SK-N-SH treated with all-trans-retinoic acid at 6 μM for 48 hours (cell line): Measurements from ENCODE around the gene RPL7L1.
"Not testable (repeated sequence)": the region's sequence is repeated elsewhere in the genome, so short reads cannot be mapped to it uniquely, and the experiment has no call there.

ENCODE experiments used
- ATAC-seq: fragments of 200-7000 bp; cut with Tn5 transposase; 3 replicates; pipeline ENCODE4 v1.9.1; 2020; ENCODE audit warnings: mild to moderate bottlenecking, moderate library complexity
- ARNTL ChIP-seq: fragments of 450-650 bp; formaldehyde crosslinking; IDR thresholded peaks from 2 replicates; pipeline ENCODE4 v1.5.0; 2020; ENCODE audit warnings: low read depth, mild to moderate bottlenecking, moderate library complexity, borderline replicate concordance
- CSRNP3 ChIP-seq: fragments of 250-450 bp; sonication (Bioruptor Pico); IDR thresholded peaks from 2 replicates; pipeline ENCODE4 v1.5.1; 2021; ENCODE audit warnings: mild to moderate bottlenecking, moderate library complexity
- ESRRG ChIP-seq: fragments of 250-450 bp; sonication (Bioruptor Pico); IDR thresholded peaks from 2 replicates; pipeline ENCODE4 v1.6.1; 2021; ENCODE audit warnings: mild to moderate bottlenecking
- GLIS3 ChIP-seq: fragments of 250-450 bp; sonication (Bioruptor Pico); IDR thresholded peaks from 2 replicates; pipeline ENCODE4 v1.5.0; 2020; ENCODE audit warnings: mild to moderate bottlenecking, moderate library complexity
- ISL1 ChIP-seq: fragments of 250-450 bp; sonication (Bioruptor Pico); IDR thresholded peaks from 2 replicates; pipeline ENCODE4 v2.1.2; 2022; ENCODE audit warnings: mild to moderate bottlenecking, moderate library complexity
- OSR1 ChIP-seq: fragments of 250-450 bp; sonication (Bioruptor Pico); IDR thresholded peaks from 2 replicates; pipeline ENCODE4 v1.8.0; 2022; ENCODE audit warnings: moderate library complexity, mild to moderate bottlenecking, inconsistent platforms
- PPARA ChIP-seq: fragments of 250-450 bp; sonication (Bioruptor Pico); IDR thresholded peaks from 2 replicates; pipeline ENCODE4 v1.5.0; 2020; ENCODE audit warnings: mild to moderate bottlenecking, borderline replicate concordance
- RARB ChIP-seq: fragments of 250-450 bp; sonication (Bioruptor Pico); IDR thresholded peaks from 2 replicates; pipeline ENCODE4 v1.8.0; 2021; ENCODE audit warnings: mild to moderate bottlenecking, moderate library complexity
- SNAI2 ChIP-seq: fragments of 250-450 bp; sonication (Bioruptor Pico); IDR thresholded peaks from 2 replicates; pipeline ENCODE4 v1.5.0; 2020; ENCODE audit warnings: mild to moderate bottlenecking, moderate library complexity
- TCF4 ChIP-seq: fragments of 250-450 bp; sonication (Bioruptor Pico); IDR thresholded peaks from 2 replicates; pipeline ENCODE4 v1.8.0; 2021; ENCODE audit warnings: mild to moderate bottlenecking, moderate library complexity, borderline replicate concordance
- TOX ChIP-seq: fragments of 250-450 bp; sonication (Bioruptor Pico); IDR thresholded peaks from 2 replicates; pipeline ENCODE4 v1.8.0; 2021; ENCODE audit warnings: mild to moderate bottlenecking, moderate library complexity, borderline replicate concordance
- ZC3H10 ChIP-seq: fragments of 250-450 bp; sonication (Bioruptor Pico); IDR thresholded peaks from 2 replicates; pipeline ENCODE4 v1.5.1; 2021; ENCODE audit warnings: mild to moderate bottlenecking, moderate library complexity
- ZFP3 ChIP-seq: fragments of 250-450 bp; sonication (Bioruptor Pico); IDR thresholded peaks from 2 replicates; pipeline ENCODE4 v1.5.0; 2020; ENCODE audit warnings: mild to moderate bottlenecking, moderate library complexity
- ZNF565 ChIP-seq: fragments of 450-650 bp; formaldehyde crosslinking; conservative IDR thresholded peaks from 2 replicates; pipeline ENCODE4 v1.5.0; 2020; ENCODE audit warnings: low read depth, mild to moderate bottlenecking, moderate library complexity
- ZNF70 ChIP-seq: fragments of 450-650 bp; formaldehyde crosslinking; IDR thresholded peaks from 2 replicates; pipeline ENCODE4 v1.5.0; 2020; ENCODE audit warnings: mild to moderate bottlenecking, moderate library complexity
- ZNF8 ChIP-seq: fragments of 450-650 bp; formaldehyde crosslinking; IDR thresholded peaks from 2 replicates; pipeline ENCODE4 v1.5.0; 2020; ENCODE audit warnings: mild to moderate bottlenecking, moderate library complexity
- TF ChIP-seq, protein P1 (sequence below): fragments of 250-450 bp; sonication (Bioruptor Pico); IDR thresholded peaks from 2 replicates; pipeline ENCODE4 v1.8.0; 2021; ENCODE audit warnings: low read depth, mild to moderate bottlenecking, moderate library complexity, borderline replicate concordance
- TF ChIP-seq, protein P2 (sequence below): fragments of 250-450 bp; sonication (Bioruptor Pico); IDR thresholded peaks from 2 replicates; pipeline ENCODE4 v1.5.1; 2020; ENCODE audit warnings: low read depth, mild to moderate bottlenecking, moderate library complexity

Gene RPL7L1

DNA sequence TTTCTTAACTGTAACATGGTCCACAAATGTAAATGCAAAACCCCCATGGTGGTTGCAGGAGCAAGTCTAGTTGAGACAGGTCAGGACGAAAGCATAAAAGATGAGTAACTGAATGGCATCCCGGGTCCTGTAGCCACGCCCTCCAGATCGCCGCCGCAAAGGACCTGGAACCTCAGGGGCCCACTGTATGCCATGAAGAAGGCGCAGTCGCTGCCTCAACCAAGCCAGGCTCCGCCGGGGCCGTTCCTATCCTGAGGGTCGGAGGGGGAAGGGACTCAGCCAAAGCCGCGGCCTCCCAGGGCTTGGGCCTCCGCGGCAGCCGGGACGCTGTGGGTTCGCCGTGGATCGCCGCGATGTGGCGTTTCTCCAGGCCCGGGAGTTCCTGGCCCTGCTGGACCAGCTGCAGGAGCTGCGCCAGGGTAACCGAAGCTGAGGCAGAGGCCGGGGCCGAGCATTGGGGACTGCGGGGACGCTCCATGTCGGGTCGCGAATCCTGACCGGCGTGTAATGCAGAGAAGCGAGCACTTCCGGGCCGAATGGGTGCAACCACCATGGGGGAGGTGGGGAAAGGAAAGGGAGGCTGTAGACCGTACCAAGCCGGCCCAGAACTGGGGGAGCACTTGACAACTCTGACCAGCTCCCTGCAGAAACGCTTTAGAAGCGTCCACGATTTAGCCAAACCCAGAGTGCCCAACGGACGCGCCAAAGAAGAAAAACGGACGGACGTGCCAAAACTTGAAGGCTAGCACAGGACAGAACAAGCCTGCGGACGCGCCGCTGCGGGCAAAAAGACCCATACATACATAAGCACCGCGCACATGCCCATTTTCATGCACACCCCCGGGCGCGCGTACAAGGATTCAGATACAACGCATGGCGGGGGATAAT, 11.1 kb downstream of the RPL7L1 start:
- TF ChIP-seq TOX (CRISPR knock-in tag) (peak; percentile 28; the same call in 1 of the 2 replicates), ISL1 (no peak), TCF4 (CRISPR knock-in tag) (0 out of 2 replicates have a peak, but pooled peaks have one; percentile 10), GLIS3 (CRISPR knock-in tag) (peak; percentile 96)
- TF ChIP-seq, protein P1, sequence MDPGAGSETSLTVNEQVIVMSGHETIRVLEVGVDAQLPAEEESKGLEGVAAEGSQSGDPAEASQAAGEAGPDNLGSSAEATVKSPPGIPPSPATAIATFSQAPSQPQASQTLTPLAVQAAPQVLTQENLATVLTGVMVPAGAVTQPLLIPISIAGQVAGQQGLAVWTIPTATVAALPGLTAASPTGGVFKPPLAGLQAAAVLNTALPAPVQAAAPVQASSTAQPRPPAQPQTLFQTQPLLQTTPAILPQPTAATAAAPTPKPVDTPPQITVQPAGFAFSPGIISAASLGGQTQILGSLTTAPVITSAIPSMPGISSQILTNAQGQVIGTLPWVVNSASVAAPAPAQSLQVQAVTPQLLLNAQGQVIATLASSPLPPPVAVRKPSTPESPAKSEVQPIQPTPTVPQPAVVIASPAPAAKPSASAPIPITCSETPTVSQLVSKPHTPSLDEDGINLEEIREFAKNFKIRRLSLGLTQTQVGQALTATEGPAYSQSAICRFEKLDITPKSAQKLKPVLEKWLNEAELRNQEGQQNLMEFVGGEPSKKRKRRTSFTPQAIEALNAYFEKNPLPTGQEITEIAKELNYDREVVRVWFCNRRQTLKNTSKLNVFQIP (CRISPR knock-in tag): 0 out of 2 replicates have a peak, but pooled peaks have one; percentile 19
- ATAC-seq: peak; percentile 96

GRCh38 chr6:42891199-42891722, 11.8 kb downstream of the RPL7L1 start:
- TF ChIP-seq ZC3H10 (no peak), ZNF8 (CRISPR knock-in tag) (no peak), ZNF565 (CRISPR knock-in tag) (no peak), PPARA (no peak), RARB (CRISPR knock-in tag) (no peak), CSRNP3 (CRISPR knock-in tag) (no peak)
- TF ChIP-seq, all 23 proteins: peak for 0
- ATAC-seq: no peak

DNA sequence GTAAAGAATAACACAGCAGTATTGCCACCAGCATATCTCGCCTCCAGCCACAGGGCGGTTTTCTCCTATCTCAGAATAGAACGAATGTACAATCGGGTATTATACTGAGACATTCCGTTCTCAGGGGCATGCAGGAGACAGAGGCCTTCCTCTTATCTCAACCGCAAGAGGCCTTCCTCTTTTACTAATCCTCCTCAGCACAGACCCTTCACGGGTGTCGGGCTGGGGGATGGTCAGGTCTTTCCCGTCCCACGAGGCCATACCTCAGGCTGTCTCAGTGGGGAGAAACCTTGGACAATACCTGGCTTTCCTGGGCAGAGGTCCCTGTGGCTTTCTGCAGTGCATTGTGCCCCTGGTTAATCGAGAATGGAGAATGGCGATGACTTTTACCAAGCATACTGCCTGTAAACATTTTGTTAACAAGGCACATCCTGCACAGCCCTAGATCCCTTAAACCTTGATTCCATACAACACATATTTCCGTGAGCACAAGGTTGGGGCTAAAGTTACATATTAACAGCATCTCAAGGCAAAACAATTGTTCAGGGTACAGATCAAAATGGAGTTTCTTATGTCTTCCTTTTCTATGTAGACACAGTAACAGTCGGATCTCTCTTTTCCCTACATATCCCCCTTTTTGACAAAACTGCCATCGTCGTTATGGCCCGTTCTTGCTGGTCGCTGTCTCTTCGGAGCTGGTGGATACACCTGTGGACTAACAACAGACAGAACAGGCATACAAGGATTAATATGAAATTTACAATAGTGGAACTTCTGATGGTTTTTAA, 14.8 kb downstream of the RPL7L1 start:
- ATAC-seq: not testable (repeated sequence)

GRCh38 chr6:42896178-42896719, 16.8 kb downstream of the RPL7L1 start:
- no peak for ATAC-seq
- TF ChIP-seq, protein P2, sequence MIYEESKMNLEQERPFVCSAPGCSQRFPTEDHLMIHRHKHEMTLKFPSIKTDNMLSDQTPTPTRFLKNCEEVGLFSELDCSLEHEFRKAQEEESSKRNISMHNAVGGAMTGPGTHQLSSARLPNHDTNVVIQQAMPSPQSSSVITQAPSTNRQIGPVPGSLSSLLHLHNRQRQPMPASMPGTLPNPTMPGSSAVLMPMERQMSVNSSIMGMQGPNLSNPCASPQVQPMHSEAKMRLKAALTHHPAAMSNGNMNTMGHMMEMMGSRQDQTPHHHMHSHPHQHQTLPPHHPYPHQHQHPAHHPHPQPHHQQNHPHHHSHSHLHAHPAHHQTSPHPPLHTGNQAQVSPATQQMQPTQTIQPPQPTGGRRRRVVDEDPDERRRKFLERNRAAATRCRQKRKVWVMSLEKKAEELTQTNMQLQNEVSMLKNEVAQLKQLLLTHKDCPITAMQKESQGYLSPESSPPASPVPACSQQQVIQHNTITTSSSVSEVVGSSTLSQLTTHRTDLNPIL: no peak
- TF ChIP-seq ARNTL: no peak
- no peak for TF ChIP-seq OSR1
- TF ChIP-seq, protein P1 (CRISPR knock-in tag): no peak
- TF ChIP-seq PPARA: no peak
- TF ChIP-seq ZFP3 (CRISPR knock-in tag): no peak
- TF ChIP-seq SNAI2 (CRISPR knock-in tag): no peak
- TF ChIP-seq ISL1: no peak
- TF ChIP-seq ESRRG: no peak
- no peak for TF ChIP-seq GLIS3 (CRISPR knock-in tag)
- no peak for TF ChIP-seq ZC3H10
- TF ChIP-seq RARB (CRISPR knock-in tag): no peak
- no peak for TF ChIP-seq ZNF70 (CRISPR knock-in tag)

GRCh38 chr6:42898891-42899361, 19.5 kb downstream of the RPL7L1 start:
- no peak for TF ChIP-seq OSR1
- TF ChIP-seq ZNF70 (CRISPR knock-in tag): peak; percentile 60; the same call in 1 of the 2 replicates
- no peak for ATAC-seq
